ENCODE results near the gene PSME2. TPM values are rescaled to one million over a fixed set of nuclear protein-coding genes. Genes with fewer than 3 reads are reported as not detected.

PSME2 gene
- total and polyA plus RNA-seq, 2 experiments from 2014 or later = 38.3 to 164 TPM

DNA sequence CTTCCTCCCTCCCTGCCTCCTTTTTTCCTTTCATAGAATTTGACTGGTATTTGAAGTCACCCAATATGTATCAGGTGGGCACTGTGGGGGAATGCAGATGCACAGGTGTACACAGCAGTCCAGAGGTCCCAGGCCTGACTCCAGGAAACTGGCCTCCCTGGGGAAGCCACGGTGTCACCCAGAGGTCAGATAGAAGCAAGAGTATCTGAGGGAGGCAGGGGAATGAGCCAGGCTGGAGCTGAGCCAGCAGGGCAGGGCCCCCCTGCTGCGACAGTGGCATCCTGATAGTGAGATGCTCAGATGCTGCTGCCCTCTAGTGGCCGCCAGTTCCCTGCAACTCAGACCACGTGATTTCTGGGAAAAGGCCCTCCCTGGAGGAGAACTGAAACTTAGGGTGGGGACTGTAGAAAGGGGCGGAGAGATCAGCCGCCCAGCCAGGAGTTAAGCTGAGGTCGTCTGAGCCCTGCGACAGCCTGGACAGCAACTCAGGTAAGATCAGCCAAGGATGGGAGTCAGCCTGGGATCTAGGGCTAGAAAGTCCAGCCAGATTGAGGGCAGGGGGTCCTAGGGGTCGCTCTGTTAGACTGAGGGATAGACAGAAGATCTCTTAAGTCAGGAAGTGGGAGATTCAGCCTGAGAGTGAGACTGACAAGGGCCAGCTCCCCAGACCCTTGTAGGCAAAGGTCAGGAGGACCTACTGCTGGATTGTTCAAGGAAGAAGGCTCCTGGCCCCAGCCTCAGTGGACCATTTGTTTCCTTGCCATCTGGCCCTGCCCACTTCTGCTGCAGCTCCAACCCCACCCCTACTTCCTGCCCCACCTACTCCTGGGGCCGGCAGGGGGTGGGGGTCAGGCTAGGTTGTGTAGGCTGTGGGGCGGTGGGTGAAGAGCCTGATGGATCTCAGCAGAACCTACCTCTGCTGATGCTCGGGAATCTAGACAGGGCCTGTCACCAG, 14.7 kb upstream of the PSME2 start, which contains the start of gene IRF9:
TSS of gene IRF9 (plus strand) at position 416 of the 955 bp plus-strand sequence. CDS start 880 bp downstream, outside the sequence.
- peak within 1 kb of the TSS; percentile 53; the same call in 1 of the 2 replicates for H2AFZ ChIP-seq

DNA sequence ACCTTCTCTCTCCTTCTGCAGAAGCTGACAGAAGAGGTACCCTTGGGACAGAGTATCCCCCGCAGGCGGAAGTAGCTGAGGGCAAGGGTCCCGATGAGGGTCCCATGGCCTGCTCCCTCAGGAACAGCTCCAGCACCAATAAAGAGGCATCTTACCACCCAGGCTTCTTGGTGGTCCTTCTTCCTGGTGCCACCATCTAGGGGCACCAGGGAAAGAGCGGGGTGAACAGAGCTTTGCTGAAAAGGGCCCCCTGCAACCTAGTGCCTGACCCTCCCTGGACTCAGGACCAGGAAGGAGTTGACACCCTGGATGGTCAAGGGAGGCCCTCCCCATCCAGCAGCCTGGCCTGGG, 14.1 kb upstream of the PSME2 start:
- Histone ChIP-seq H3K27ac (no peak overlapping the region), H4K20me1 (ENCODE audit: insufficient read depth) (no peaks in the 10 kb centered on the region), H3K27me3 (replicated peaks; ENCODE audit: insufficient read depth) (no peaks in the 10 kb centered on the region), H2AFZ (no peak overlapping the region), H3K9ac (no peak overlapping the region; the same call in 1 of the 2 replicates), H3K36me3 (ENCODE audit: low read depth) (peaks cover 35% of the 10 kb centered on the region; the same call in 1 of the 2 replicates), H3K9me2 (ENCODE audit: insufficient read depth) (no peaks in the 10 kb centered on the region), H3K79me2 (ENCODE audit: insufficient read depth) (peaks cover 30% of the 10 kb centered on the region), H3K4me1 (ENCODE audit: insufficient read depth) (peaks cover 5% of the 10 kb centered on the region), H3K9me3 (ENCODE audit: low read depth) (no peaks in the 10 kb centered on the region), H3F3A (ENCODE audit: insufficient read depth) (peaks cover 30% of the 10 kb centered on the region; the same call in 1 of the 2 replicates), H3K4me2 (ENCODE audit: unreplicated experiment) (no peak overlapping the region), H3K4me3 (no peak overlapping the region)
- DNase-seq = no peak
- TF ChIP-seq EZH2phosphoT487 (IDR thresholded peaks at IDR 0.05; ENCODE audit: insufficient read depth, low read depth) (no peak), EZH2 (IDR thresholded peaks at IDR 0.05; ENCODE audit: insufficient read depth, poor library complexity, severe bottlenecking) (no peak)
- WGBS, 2 experiments (ENCODE audit: low coverage in 1 of 2, low lambda C conversion rate in 2 of 2, missing lambda C conversion rate in 2 of 2) = 97 to 100% methylated on average over 4 of the region's 4 CpGs
- in situ Hi-C loops (cut with MboI) = no loop called here

More for the DNA sequence above, 14.7 kb upstream of the PSME2 start, which contains the start of gene IRF9:
- no peaks in the 10 kb centered on the region for H3K9me2 ChIP-seq (ENCODE audit: insufficient read depth)
- peak within 1 kb of the TSS; percentile 94 for H3K4me2 ChIP-seq (ENCODE audit: unreplicated experiment)
- H3K9me3 ChIP-seq (ENCODE audit: low read depth) = no peaks in the 10 kb centered on the region
- in situ Hi-C loops (cut with MboI) = no loop called here
- H3K9ac ChIP-seq = peak within 1 kb of the TSS; percentile 88
- 1 to 5% methylated on average over 12 of the region's 12 CpGs for WGBS, 2 experiments (ENCODE audit: low coverage in 1 of 2, low lambda C conversion rate in 2 of 2, missing lambda C conversion rate in 2 of 2)
- peak; percentile 92 for DNase-seq
- peaks cover 30% of the 10 kb centered on the region for H3K36me3 ChIP-seq (ENCODE audit: low read depth)
- peaks cover 30% of the 10 kb centered on the region; the same call in 1 of the 2 replicates for H3F3A ChIP-seq (ENCODE audit: insufficient read depth)
- H4K20me1 ChIP-seq (ENCODE audit: insufficient read depth) = no peaks in the 10 kb centered on the region
- H3K79me2 ChIP-seq (ENCODE audit: insufficient read depth) = peaks cover 30% of the 10 kb centered on the region
- peak within 1 kb of the TSS; percentile 67 for H3K27ac ChIP-seq
- no peaks in the 10 kb centered on the region for H3K27me3 ChIP-seq (replicated peaks; ENCODE audit: insufficient read depth)
- no peak for TF ChIP-seq EZH2phosphoT487 (IDR thresholded peaks at IDR 0.05; ENCODE audit: insufficient read depth, low read depth)
- TF ChIP-seq EZH2 (IDR thresholded peaks at IDR 0.05; ENCODE audit: insufficient read depth, poor library complexity, severe bottlenecking) = no peak
- H3K4me3 ChIP-seq = peak within 1 kb of the TSS; percentile 92
- H3K4me1 ChIP-seq (ENCODE audit: insufficient read depth) = peaks cover 5% of the 10 kb centered on the region

DNA sequence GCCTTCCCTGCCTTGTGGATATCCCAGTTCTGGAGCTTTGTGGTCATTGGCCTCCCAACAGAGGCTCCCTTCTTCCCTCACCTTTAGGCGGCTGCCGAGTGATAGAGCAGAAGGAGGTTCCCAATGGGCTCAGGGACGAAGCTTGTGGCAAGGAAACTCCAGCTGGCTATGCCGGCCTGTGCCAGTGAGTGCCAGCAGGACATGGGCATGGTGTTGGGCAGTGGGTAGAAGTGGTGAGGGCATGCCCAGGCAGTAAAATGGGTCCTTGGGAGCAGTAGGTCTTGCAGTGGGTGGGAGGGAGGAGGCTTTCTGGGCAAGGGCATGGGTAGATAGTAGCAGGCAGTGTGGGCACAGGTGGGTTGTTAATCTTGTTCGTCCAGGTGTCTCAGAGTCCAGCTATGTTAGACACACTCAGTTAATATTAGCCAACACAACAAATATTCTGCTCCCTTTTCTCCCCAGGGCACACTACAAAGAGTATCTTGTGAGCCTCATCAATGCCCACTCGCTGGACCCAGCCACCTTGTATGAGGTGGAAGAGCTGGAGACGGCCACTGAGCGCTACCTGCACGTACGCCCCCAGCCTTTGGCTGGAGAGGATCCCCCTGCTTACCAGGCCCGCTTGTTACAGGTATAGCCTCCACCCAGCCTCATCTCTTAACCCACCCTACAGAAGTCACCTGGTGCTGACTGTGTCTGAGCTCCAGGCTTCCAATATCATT, 13.5 kb upstream of the PSME2 start:
- H3K36me3 ChIP-seq (ENCODE audit: low read depth) = peaks cover 36% of the 10 kb centered on the region
- 91% methylated on average over 11 of the region's 11 CpGs for WGBS, 2 experiments (ENCODE audit: low coverage in 1 of 2, low lambda C conversion rate in 2 of 2, missing lambda C conversion rate in 2 of 2)
- no peak for TF ChIP-seq EZH2phosphoT487 (IDR thresholded peaks at IDR 0.05; ENCODE audit: insufficient read depth, low read depth)
- TF ChIP-seq EZH2 (IDR thresholded peaks at IDR 0.05; ENCODE audit: insufficient read depth, poor library complexity, severe bottlenecking) = no peak

DNA sequence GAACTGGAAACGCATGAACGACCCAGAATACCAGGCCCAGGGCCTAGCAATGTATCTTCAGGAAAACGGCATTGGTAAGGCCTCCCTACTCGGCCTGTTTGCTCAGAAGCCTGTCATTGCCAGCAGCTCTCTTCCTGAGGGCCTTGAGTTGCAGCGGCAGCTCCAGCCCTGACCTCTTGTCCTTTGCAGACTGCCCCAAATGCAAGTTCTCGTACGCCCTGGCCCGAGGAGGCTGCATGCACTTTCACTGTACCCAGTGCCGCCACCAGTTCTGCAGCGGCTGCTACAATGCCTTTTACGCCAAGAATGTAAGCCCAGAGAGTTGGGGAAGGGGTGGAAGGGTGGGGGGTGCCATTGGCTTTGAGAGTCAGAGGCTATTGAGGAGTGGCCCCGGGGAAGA, 10.9 kb upstream of the PSME2 start:
- H3K4me3 ChIP-seq = no peak overlapping the region
- H3K4me1 ChIP-seq (ENCODE audit: insufficient read depth) = peaks cover 2% of the 10 kb centered on the region
- in situ Hi-C loops (cut with MboI) = no loop called here
- WGBS, 2 experiments (ENCODE audit: low coverage in 1 of 2, low lambda C conversion rate in 2 of 2, missing lambda C conversion rate in 2 of 2) = 99% methylated on average over 11 to 12 of the region's 12 CpGs
- no peaks in the 10 kb centered on the region for H3K9me3 ChIP-seq (ENCODE audit: low read depth)
- H3K79me2 ChIP-seq (ENCODE audit: insufficient read depth) = peaks cover 13% of the 10 kb centered on the region
- H2AFZ ChIP-seq = no peak overlapping the region
- no peaks in the 10 kb centered on the region for H3K9me2 ChIP-seq (ENCODE audit: insufficient read depth)
- DNase-seq = no peak
- H4K20me1 ChIP-seq (ENCODE audit: insufficient read depth) = no peaks in the 10 kb centered on the region
- peaks cover 35% of the 10 kb centered on the region for H3K36me3 ChIP-seq (ENCODE audit: low read depth)
- H3K4me2 ChIP-seq (ENCODE audit: unreplicated experiment) = no peak overlapping the region
- H3K27ac ChIP-seq = no peak overlapping the region
- peaks cover 30% of the 10 kb centered on the region; the same call in 1 of the 2 replicates for H3F3A ChIP-seq (ENCODE audit: insufficient read depth)
- no peak overlapping the region for H3K9ac ChIP-seq
- H3K27me3 ChIP-seq (replicated peaks; ENCODE audit: insufficient read depth) = no peaks in the 10 kb centered on the region
- TF ChIP-seq EZH2phosphoT487 (IDR thresholded peaks at IDR 0.05; ENCODE audit: insufficient read depth, low read depth) (no peak), EZH2 (IDR thresholded peaks at IDR 0.05; ENCODE audit: insufficient read depth, poor library complexity, severe bottlenecking) (no peak)

More for the DNA sequence above, 13.5 kb upstream of the PSME2 start:
- Histone ChIP-seq H2AFZ (no peak overlapping the region), H3K4me2 (ENCODE audit: unreplicated experiment) (no peak overlapping the region), H3K4me3 (no peak overlapping the region), H3K79me2 (ENCODE audit: insufficient read depth) (peaks cover 30% of the 10 kb centered on the region), H3K9me3 (ENCODE audit: low read depth) (no peaks in the 10 kb centered on the region), H3K27ac (no peak overlapping the region), H3F3A (ENCODE audit: insufficient read depth) (peaks cover 30% of the 10 kb centered on the region; the same call in 1 of the 2 replicates), H3K9me2 (ENCODE audit: insufficient read depth) (no peaks in the 10 kb centered on the region), H3K9ac (no peak overlapping the region), H3K4me1 (ENCODE audit: insufficient read depth) (peaks cover 5% of the 10 kb centered on the region), H4K20me1 (ENCODE audit: insufficient read depth) (no peaks in the 10 kb centered on the region), H3K27me3 (replicated peaks; ENCODE audit: insufficient read depth) (no peaks in the 10 kb centered on the region)
- no peak for DNase-seq
- in situ Hi-C loops (cut with MboI) = no loop called here

All from GM23248 (cell line).